Right lung (tissue), 10 donors: ENCODE measurements around the gene ADAMTS6. TPM values are rescaled to one million over a fixed set of nuclear protein-coding genes. Genes with fewer than 3 reads are reported as not detected.
A peak's percentile ranks its signal among the peaks of the same experiment; 100 is the strongest.
"Not testable (repeated sequence)": the region's sequence is repeated elsewhere in the genome, so short reads cannot be mapped to it uniquely, and the experiment has no call there.

Experiments used
- DNase-seq, 2 donors: peaks; one replicate each; pipeline ENCODE4 v3.0.0-alpha.2; 2013
- long read RNA-seq, 8 donors: transcript quantifications; one replicate each; lab custom pipeline, GENCODE V29; 2026
- polyA plus RNA-seq, 5 donors: library from polyadenylated mRNA; unstranded; fragments of 120-200 nt; gene quantifications; one replicate each; pipeline versions ENCODE4 v1.2.1 to v1.2.3, GENCODE V29; 2013; ENCODE audit warnings: inconsistent platforms in 1 of 5, low replicate concordance in 1 of 5; ENCODE audit not compliant: insufficient read length in 5 of 5, insufficient read depth in 1 of 5

ADAMTS6 gene
- polyA plus RNA-seq: 10 to 100 TPM in 4 of 5 donors, 1 to 10 TPM in 1; 7.3 to 24.4 (median 13.5) TPM
- long read RNA-seq, donor 1: 0 reads
- long read RNA-seq, donor 2: 0 reads
- long read RNA-seq, donor 3: 0 reads
- long read RNA-seq, donor 4: 0 reads
- long read RNA-seq, donor 5: 0 reads
- long read RNA-seq, donor 6: 0 reads
- long read RNA-seq, donor 7: 0 reads
- long read RNA-seq, donor 8: 0 reads

- peak; percentile 92 to 95 for DNase-seq
These were observed at the start of gene ADAMTS6 for GRCh38 chr5:65481635-65482295. ADAMTS6 (minus strand) TSS chr5:65481920; CDS start chr5:65473673, 8,247 bp downstream.

- DNase-seq: no peak
These were observed 49.2 kb upstream of the ADAMTS6 start for GRCh38 chr5:65530904-65531303.

GRCh38 chr5:65525726-65526125, 44.0 kb upstream of the ADAMTS6 start:
- no peak for DNase-seq

- DNase-seq: no peak
These were observed 30.6 kb upstream of the ADAMTS6 start for GRCh38 chr5:65512170-65512937.

GRCh38 chr5:65508978-65509377, 27.3 kb upstream of the ADAMTS6 start:
- DNase-seq: no peak

- DNase-seq: no peak
These were observed 25.2 kb upstream of the ADAMTS6 start for GRCh38 chr5:65506961-65507360.

GRCh38 chr5:65489119-65489518, 7.4 kb upstream of the ADAMTS6 start:
- DNase-seq: no peak

- DNase-seq: not testable (repeated sequence)
These were observed 6.4 kb upstream of the ADAMTS6 start for GRCh38 chr5:65488038-65488687.

- DNase-seq: not testable (repeated sequence)
These were observed 5.1 kb upstream of the ADAMTS6 start for GRCh38 chr5:65486803-65487202.

- no peak for DNase-seq
These were observed 3.7 kb upstream of the ADAMTS6 start for GRCh38 chr5:65485405-65485804.

- peak; percentile 50 to 64 for DNase-seq
These were observed 2.0 kb upstream of the ADAMTS6 start for GRCh38 chr5:65483546-65484346.

GRCh38 chr5:65482736-65483545, 1.2 kb upstream of the ADAMTS6 start:
- peak; percentile 64 to 76 for DNase-seq

- DNase-seq: peak; percentile 46 to 55
These were observed 596 bp upstream of the ADAMTS6 start for GRCh38 chr5:65482296-65482735.

GRCh38 chr5:65481171-65481581, 544 bp downstream of the ADAMTS6 start:
- no peak for DNase-seq

GRCh38 chr5:65480306-65480865, 1.3 kb downstream of the ADAMTS6 start:
- peak; percentile 81 to 83 for DNase-seq

- no peak for DNase-seq
These were observed 2.2 kb downstream of the ADAMTS6 start for GRCh38 chr5:65479527-65479926.

- DNase-seq: no peak
These were observed 3.4 kb downstream of the ADAMTS6 start for GRCh38 chr5:65478336-65478735.

- DNase-seq: no peak
These were observed 5.8 kb downstream of the ADAMTS6 start for GRCh38 chr5:65475895-65476294.

GRCh38 chr5:65475336-65475735, 6.4 kb downstream of the ADAMTS6 start:
- DNase-seq: no peak

- no peak for DNase-seq
These were observed 7.5 kb downstream of the ADAMTS6 start for GRCh38 chr5:65474130-65474711.
